H54 (cell line): ENCODE results near the gene CCDC136.

Experiments used
- DNase-seq: peaks from one replicate; pipeline ENCODE4 v3.0.0; 2011; ENCODE audit warnings: low spot score, mixed read lengths; ENCODE audit not compliant: insufficient read length
- FAIRE-seq: peaks from 3 replicates; lab custom pipeline; 2011; peaks lifted over from hg19 to GRCh38; lab: Jason Lieb, UNC
- POLR2A ChIP-seq: IDR thresholded peaks from 2 replicates; pipeline ENCODE4 v1.6.1; 2011; ENCODE audit warnings: low read depth, mild to moderate bottlenecking, low read length

The CCDC136 gene

DNA sequence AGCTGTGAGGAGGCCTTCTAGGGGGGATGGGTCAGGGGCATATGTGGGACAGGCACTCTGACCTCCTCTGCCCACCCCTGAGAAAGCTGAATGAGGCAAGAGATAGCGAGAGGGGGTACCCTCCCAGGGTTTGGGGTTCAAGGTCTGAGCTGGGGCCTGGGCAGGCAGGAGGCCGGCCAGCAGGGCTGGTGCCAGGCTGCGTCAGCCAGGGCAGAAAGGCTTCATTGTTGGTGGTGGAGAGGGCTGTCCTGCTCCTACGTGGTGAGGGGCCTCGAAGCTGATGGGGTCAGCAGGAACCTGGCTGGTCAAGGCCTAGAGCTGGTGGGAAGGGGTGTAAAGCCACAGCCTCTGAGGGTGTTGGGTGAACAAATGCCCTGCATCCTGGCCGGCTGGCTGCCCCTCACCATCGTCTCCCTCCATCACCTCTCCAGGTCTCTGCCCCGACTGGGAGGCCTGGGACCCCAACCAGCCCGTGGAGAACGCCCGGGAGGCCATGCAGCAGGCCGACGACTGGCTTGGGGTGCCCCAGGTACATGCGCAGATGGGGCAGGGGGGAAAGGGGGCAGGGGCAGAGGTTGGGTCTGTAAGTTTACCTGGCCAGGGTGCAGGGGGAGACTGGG lies 45.1 kb downstream of the CCDC136 start:
- FAIRE-seq (no peak), DNase-seq (no peak)
- TF ChIP-seq POLR2A: no peak

DNA sequence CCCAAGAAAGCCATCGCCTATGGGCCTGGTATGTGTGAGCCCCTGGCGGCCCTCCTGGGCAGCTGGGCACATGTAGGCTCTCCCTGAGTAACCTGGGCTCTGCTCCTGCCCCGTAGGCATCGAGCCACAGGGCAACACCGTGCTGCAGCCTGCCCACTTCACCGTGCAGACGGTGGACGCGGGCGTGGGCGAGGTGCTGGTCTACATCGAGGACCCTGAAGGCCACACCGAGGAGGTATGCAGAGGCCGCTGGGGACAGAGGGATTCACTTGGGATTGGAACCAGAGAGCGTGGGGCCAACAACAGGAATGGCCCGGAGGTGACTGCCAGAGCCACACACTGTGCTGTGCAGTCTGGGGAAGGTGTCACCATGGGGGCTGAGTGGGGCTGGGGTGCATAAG lies 45.8 kb downstream of the CCDC136 start:
- DNase-seq: no peak
- no peak for TF ChIP-seq POLR2A
- no peak for FAIRE-seq

DNA sequence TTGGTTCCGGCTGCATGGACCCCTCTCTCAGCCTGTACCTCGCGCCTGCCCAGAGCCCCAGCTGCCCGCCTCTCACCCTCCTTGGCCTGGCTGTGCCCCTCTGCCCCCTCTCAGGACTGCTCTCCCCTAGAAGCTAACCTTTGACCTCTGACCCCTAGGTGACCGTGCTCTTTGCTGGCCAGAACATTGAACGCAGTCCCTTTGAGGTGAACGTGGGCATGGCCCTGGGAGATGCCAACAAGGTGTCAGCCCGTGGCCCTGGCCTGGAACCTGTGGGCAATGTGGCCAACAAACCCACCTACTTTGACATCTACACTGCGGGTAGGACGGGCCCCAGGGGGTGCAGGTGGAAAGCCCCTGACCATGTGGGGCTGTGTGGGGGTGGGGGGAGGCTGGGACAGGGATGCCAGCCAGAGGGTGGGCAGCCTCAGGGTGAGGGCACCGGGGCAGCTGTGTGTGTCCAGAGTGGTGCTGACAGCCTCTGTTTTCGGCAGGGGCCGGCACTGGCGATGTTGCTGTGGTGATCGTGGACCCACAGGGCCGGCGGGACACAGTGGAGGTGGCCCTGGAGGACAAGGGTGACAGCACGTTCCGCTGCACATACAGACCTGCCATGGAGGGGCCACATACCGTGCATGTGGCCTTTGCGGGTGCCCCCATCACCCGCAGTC lies 46.5 kb downstream of the CCDC136 start:
- FAIRE-seq: no peak
- TF ChIP-seq POLR2A: no peak
- DNase-seq: no peak

DNA sequence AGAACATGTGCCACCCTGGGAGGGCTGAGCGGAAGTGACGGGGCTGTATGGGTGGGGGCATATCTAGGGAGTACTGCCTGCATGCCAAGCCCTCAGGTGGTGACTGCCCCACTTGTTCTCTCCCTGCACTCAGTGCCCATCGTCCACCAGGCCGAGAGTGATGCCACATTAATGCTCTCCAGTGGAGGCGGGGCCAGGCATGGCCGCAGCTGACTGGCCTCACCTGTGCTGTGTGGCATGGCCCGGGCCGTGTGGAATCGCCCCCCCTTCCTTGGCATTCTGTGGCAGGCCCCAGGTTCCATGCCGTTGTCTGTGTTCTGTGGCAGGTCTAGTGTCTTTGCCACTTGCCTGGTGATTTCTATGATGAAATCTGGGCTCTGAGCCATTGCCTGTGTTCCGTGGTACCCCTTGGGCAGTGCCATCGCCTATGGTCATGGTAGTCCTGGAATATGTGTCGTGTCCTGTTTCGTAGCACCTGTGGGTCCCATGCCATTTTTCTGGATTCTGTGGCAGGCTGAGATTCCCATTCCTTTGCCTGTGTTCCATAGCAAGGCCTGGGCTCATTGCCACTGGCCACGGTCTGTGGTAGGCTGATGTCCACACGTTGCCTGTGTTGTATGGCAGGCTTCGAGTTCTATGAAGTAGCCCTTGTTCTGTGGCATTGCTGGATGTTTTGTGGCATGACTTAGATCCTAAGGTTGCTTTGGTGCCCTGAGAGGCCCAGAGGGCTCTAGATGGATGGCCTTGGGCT lies 47.4 kb downstream of the CCDC136 start:
- DNase-seq (no peak), FAIRE-seq (no peak)
- no peak for TF ChIP-seq POLR2A

DNA sequence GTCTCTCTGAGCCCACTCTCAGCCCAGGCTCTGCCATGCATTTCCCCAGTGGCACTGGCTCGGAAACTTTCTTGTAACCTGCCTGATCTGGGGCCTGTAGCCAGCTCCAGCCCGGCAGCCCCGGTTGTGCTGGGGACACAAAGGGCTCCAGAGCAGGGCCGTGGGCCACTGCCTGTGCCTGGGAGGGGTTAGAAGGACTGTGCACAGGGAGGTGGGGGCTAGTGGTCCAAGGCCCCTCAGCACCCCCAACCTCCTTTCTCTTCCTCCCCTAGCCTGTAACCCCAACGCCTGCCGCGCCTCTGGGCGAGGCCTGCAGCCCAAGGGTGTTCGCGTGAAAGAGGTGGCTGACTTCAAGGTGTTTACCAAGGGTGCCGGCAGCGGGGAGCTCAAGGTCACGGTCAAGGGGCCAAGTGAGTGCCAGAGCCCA lies 48.0 kb downstream of the CCDC136 start:
- no peak for DNase-seq
- no peak for FAIRE-seq
- TF ChIP-seq POLR2A: no peak

DNA sequence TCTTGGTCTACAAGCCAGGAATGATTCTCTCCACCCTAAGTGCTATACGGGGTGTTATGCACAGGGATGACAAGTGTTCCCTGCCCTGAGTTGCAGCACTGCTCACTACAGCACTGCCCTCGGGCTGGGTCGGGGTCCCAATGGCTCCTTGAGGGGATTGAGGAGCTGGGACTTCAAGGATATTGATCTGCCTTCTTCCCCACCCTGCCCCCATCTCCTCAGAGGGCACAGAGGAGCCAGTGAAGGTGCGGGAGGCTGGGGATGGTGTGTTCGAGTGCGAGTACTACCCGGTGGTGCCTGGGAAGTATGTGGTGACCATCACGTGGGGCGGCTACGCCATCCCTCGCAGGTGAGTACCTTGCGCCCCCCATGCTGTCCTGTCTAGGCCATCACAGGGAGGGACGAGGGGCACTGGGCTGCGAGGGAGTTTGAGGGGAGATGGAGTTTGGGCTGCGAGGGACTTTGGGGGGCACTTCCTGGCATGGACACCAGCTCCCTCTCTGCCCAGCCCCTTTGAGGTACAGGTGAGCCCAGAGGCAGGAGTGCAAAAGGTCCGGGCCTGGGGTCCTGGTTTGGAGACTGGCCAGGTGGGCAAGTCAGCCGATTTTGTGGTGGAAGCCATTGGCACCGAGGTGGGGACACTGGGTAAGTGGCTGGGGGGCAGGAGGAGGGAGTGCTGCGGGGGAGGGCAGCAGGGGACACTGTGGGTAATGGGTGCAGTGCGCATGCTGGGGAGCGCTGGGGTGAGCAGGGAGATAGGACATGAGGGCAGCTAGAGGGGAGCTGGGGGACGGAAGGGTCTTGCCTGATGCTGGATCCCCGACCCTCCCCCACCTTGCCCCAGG lies 48.8 kb downstream of the CCDC136 start:
- no peak for DNase-seq
- no peak for FAIRE-seq
- TF ChIP-seq POLR2A: no peak

DNA sequence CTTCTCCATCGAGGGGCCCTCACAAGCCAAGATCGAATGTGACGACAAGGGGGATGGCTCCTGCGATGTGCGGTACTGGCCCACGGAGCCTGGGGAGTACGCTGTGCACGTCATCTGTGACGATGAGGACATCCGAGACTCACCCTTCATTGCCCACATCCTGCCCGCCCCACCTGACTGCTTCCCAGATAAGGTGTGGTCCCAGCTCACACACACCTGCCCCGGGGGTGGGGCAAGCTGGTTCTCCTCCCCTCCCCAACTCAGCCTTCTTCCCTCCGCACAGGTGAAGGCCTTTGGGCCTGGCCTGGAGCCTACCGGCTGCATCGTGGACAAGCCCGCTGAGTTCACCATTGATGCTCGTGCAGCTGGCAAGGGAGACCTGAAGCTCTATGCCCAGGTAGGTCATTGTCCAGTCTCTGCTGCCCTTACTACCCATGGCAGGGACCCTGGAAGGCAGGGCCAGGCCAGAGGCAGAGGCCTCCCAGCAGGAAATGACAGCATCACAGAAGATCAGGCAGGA lies 49.5 kb downstream of the CCDC136 start:
- no peak for TF ChIP-seq POLR2A
- DNase-seq: no peak
- FAIRE-seq: no peak

DNA sequence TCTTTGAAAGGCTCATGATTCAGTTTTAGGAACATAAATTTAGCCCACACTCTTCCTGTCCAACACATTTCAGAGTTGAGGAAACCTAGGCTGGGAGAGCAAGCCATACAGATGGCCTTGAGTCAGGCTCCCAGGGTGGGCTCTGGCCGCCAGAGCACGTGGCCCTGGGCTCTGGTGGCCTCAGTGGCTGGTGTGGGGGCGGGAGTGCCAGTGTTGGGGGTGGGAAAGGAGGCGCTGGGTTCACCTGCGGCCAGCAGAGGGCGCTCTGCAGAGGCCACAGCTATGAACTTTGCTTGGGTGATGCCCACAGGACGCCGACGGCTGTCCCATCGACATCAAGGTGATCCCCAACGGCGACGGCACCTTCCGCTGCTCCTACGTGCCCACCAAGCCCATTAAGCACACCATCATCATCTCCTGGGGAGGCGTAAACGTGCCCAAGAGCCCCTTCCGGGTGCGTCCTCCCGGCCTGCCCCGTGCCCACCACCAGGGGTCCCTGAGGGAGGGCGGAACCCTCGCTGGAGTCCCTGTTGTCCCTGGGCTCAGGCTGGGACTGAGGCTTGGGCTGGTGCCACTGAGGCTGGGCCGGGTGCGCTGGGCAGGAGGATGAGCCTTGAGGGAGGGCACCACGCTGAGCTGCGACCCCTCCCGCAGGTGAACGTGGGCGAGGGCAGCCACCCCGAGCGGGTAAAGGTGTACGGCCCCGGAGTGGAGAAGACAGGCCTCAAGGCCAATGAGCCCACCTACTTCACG lies 50.3 kb downstream of the CCDC136 start:
- FAIRE-seq (no peak), DNase-seq (peak; percentile 60)
- no peak for TF ChIP-seq POLR2A

DNA sequence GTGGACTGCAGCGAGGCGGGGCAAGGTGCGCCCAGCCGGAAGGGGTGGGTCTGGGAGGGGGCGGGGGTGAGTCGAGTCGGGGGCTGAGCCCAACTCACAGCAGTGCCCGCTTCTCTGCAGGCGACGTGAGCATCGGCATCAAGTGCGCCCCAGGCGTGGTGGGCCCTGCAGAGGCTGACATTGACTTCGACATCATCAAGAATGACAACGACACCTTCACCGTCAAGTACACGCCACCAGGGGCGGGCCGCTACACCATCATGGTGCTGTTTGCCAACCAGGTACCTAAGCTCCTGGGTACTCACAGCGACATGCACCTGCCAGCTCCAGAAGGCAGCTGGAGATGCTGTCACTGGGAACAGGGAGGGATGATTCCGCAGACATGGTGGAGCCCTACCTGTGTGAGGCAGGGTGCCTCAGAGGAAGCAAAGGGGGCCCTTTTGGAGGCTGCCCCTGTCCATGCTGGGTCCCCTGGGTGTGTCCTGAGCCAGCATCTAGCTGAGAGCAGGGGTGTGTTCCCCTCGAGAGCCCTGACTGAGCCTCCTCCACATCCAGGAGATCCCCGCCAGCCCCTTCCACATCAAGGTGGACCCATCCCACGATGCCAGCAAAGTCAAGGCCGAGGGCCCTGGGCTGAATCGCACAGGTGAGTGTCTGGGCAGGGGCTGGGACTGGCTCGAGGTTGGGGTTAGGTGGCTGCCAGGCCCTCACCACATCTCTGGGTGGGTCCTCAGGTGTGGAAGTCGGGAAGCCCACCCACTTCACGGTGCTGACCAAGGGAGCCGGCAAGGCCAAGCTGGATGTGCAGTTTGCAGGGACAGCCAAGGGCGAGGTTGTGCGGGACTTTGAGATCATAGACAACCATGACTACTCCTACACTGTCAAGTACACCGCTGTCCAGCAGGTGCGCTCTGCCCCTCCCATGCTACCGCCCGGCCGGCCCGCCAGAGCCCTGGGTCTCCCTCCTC lies 51.2 kb downstream of the CCDC136 start:
- FAIRE-seq (no peak), DNase-seq (no peak)
- TF ChIP-seq POLR2A: no peak

DNA sequence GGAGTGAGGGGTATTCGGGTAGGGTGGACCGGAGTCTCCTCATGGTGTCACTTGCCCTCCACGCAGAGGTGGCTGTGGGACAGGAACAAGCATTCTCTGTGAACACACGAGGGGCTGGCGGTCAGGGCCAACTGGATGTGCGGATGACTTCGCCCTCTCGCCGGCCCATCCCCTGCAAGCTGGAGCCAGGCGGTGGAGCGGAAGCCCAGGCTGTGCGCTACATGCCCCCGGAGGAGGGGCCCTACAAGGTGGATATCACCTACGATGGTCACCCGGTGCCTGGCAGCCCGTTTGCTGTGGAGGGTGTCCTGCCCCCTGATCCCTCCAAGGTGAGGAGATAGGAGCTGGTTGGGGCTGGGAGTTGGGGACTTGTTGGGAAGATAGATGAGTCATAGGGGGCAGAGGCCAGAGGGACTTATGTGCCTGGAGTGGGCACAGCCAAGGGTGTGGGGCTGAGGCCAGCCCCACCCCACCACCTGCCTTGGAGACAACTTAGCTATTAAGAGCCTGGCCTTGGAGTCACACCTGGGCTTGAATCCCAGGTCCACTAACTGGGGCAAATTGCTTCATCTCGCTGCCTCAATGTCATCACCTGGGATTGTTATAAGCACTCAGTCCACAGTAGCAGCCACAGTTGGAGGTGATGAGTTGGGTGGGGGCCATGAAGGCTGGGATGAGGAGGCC lies 52.3 kb downstream of the CCDC136 start:
- FAIRE-seq (no peak), DNase-seq (no peak)
- TF ChIP-seq POLR2A: no peak

DNA sequence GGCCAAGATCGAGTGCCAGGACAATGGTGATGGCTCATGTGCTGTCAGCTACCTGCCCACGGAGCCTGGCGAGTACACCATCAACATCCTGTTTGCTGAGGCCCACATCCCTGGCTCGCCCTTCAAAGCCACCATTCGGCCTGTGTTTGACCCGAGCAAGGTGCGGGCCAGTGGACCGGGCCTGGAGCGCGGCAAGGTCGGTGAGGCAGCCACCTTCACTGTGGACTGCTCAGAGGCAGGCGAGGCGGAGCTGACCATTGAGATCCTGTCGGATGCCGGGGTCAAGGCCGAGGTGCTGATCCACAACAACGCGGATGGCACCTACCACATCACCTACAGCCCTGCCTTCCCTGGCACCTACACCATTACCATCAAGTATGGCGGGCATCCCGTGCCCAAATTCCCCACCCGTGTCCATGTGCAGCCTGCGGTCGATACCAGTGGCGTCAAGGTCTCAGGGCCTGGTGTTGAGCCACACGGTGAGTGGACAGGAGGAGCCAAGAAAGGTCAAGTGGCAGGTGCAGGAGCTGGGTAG lies 53.1 kb downstream of the CCDC136 start:
- FAIRE-seq (no peak), DNase-seq (no peak)
- TF ChIP-seq POLR2A: no peak

DNA sequence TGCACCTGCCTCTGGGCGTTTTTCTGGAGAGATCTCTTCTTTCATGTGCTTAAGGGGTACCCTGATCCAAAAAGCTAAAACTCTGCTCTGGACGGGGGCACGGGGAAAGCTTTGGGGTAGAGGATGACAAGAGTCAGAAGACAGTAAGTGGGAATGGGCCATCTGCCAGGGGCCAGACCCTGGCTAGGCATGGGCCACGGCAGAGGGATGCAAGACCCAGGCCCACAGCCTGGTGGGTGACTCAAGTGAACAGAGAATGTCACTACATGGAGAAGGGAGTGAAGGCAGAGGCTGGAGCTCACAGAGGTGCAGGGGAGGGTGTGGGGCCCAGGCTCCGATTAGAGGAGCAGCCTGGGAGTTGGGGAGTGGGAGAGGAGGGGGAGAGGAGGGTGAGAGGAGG lies 53.7 kb downstream of the CCDC136 start:
- TF ChIP-seq POLR2A: no peak
- FAIRE-seq: no peak
- no peak for DNase-seq
